Superior temporal gyrus (tissue), 1 donor: ENCODE data around the gene CERKL.
"Not testable (repeated sequence)": the region's sequence is repeated elsewhere in the genome, so short reads cannot be mapped to it uniquely, and the experiment has no call there.

Source experiments
- DNase-seq: peaks from one replicate; pipeline ENCODE4 v3.0.0-alpha.2; 2016; ENCODE audit errors: extremely low spot score

The CERKL gene, protein sequence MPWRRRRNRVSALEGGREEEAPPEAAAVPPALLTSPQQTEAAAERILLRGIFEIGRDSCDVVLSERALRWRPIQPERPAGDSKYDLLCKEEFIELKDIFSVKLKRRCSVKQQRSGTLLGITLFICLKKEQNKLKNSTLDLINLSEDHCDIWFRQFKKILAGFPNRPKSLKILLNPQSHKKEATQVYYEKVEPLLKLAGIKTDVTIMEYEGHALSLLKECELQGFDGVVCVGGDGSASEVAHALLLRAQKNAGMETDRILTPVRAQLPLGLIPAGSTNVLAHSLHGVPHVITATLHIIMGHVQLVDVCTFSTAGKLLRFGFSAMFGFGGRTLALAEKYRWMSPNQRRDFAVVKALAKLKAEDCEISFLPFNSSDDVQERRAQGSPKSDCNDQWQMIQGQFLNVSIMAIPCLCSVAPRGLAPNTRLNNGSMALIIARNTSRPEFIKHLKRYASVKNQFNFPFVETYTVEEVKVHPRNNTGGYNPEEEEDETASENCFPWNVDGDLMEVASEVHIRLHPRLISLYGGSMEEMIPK

GRCh38 chr2:181656450-181657291, at the start of gene CERKL:
CERKL (minus strand) TSS chr2:181657105; CDS start chr2:181657006, 99 bp downstream.
- no peak for DNase-seq

DNA sequence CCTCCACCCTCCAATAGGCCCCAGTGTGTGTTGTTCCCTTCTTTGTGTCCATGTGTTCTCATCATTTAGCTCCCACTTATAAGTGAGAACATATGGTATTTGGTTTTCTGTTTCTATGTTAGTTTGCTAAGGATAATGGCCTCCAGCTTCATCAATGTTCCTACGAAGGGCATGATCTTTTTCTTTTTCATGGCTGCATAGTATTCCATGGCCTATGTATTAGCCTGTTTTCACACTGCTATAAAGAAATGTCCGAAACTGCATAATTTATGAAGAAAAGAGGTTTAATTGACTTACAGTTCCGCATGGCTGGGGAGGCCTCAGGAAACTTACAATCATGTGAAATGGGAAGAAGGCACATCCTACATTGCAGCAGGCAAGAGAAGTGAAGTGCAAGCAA, 45.6 kb upstream of the CERKL start:
- DNase-seq: not testable (repeated sequence)

- DNase-seq: no peak
These were observed 41.3 kb upstream of the CERKL start for GRCh38 chr2:181698223-181698622.

DNA sequence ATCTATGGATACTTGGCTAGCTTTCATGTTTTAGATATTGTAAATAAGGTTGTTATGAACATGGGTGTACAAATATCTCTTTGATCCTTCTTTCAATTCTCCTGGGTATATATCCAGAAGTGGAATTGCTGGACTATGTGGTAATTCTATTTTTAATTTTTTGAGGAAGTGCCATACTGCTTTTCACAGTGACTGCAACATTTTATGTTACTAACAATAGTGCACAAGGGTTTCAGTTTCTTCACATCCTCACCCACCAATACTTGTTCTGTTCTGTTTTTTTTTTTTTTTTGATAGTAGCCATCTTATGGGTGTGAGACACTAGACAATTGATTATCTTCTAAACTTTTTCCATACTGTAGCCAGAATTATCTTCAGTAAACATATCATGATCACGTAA, 40.7 kb upstream of the CERKL start:
- DNase-seq: no peak

DNA sequence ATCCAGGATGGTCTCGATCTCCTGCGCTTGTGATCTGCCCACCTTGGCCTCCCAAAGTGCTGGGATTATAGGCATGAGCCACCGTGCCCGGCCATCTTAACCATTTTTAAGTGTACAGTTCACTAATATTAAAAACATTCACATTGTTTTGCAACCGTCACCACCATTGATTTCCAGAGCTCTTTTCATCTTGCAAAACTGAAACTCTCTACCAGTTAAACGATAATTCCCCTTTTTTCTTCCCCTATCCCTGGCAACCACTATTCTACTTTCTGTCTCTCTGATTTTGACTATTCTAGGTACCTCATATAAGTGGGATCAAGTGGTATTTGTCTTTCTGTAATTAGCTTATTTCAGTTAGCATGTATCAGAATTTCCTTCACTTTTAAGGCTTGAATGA, 40.2 kb upstream of the CERKL start:
- DNase-seq: no peak

GRCh38 chr2:181694271-181694670, 37.4 kb upstream of the CERKL start:
- no peak for DNase-seq

DNA sequence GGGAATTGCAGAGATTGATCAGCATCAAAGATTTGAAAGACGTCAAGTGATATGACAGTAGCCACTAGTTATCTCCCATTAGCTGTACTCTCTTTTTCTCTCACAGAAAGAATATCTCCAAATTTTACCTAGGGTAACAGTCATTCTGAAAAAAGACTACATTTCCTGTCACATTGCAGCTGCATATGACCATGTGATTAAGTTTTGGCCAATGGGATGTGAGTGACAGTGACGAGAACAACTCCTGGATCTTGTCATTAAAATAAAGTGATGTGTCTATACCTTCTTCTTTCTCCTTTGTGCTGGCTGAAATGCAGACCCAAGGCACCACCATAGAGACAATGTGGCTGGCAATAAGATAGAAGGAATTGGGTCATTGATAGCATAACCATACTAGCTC, 34.0 kb upstream of the CERKL start:
- DNase-seq: no peak

- no peak for DNase-seq
These were observed 29.8 kb upstream of the CERKL start for GRCh38 chr2:181686576-181687185.

- no peak for DNase-seq
These were observed 28.3 kb upstream of the CERKL start for GRCh38 chr2:181685150-181685688.

GRCh38 chr2:181684454-181685149, 27.7 kb upstream of the CERKL start:
- no peak for DNase-seq

DNA sequence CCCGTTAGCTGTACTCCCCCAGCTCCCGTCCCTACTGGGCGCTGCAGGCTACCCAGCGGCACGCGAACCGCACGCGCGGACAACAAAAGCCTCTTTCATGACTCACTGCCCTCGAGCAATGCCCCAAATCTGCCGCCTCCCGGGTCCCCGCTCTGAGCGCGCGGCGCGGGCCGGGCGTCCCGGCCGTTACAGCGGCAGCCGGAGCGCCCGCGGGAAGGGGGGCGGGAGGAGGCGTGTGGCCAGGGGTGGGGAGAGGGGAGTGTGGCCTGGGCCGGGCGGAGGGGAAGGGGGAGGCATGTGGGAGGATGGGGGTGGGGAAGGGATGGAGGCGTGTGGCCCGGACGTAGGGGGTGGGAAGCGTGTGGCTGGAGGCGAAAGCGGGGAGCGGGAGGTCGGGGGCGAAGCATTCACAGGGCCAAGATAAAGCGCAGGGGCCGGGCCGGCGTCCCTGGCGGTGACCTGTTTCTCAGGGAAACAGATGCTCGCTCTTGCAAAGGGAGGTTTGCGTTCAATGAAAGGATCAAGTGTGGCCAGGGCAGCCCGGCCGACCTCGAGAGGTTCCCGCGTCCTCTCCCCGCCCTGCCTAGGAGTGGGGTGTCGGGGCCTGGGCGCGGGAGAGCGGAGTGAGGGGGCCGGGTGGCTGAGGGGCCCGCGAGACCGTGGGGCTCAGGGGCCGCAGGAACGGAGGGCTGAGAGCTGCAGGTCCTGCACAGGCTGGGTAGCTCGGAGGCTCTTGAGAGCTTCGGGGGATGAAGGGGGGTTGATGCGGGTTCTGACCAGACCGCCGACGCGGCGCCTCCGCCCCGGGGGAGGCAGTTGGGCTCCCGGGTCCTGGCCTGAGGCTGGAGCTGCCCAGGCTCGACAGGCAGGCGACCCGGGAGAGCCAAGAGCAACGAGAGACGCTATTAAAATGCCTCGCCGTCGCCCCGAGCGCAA, 26.9 kb upstream of the CERKL start:
- DNase-seq: no peak

DNA sequence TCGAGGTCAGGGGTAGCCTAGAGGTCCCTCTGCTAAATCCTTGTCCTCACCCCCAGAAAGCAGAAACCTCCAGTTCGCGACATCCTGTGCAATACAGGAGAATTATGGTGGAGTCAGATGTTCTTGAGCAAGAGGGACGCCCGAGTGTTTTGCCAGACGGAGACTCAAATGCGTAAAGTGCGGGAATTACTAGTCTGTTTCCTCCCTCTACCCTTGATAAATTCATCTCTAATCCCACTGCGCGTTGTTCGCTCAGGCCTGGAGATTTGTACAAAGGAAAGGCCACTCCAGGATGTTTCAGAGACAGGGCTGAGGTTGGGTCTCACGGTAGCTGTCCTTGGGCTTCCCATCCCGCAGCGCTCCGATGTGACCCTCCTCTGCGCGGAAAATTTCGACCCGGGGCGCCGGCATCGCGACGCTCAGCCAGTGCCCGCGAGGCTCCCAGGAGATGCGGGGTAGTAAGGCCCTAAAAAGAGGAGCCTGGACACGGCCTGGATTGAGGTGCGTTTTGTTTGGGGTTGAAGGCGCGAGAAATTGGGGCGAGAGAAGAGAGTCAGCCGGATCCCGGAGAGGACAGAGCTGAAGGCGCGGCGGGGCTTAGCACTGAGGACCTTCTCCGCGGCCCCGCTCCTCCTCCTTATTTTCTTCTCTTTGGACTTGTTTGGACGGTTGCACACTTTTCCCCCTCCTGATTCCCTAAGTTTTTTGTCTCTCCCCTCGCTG, 26.1 kb upstream of the CERKL start:
- no peak for DNase-seq

- DNase-seq: no peak
These were observed 25.3 kb upstream of the CERKL start for GRCh38 chr2:181682026-181682789.

GRCh38 chr2:181680937-181681811, 24.3 kb upstream of the CERKL start:
- no peak for DNase-seq

- no peak for DNase-seq
These were observed 23.4 kb upstream of the CERKL start, which contains the start of gene NEUROD1 for GRCh38 chr2:181680055-181680936. NEUROD1 (minus strand) TSS chr2:181680517; CDS start chr2:181678860, 1,657 bp downstream.

GRCh38 chr2:181679544-181679979, 22.7 kb upstream of the CERKL start:
- no peak for DNase-seq
